Suprapubic skin (tissue), 4 donors: ENCODE data around the gene SMAP1.

ENCODE experiments used
- CTCF ChIP-seq, 2 donors: fragments of 200-600 bp in 1 of 2; fragments of 450-650 bp in 1 of 2; sonication (generic) in 1 of 2; IDR thresholded peaks; one replicate each; pipeline ENCODE4 v1.5.1; 2016 to 2019; ENCODE audit warnings: antibody characterized with exemption in 2 of 2, mild to moderate bottlenecking in 1 of 2, moderate library complexity in 1 of 2
- EP300 ChIP-seq: sonication (generic); formaldehyde crosslinking; IDR thresholded peaks from one replicate; pipeline ENCODE4 v1.6.1; 2017; ENCODE audit warnings: antibody characterized with exemption
- POLR2A ChIP-seq, 2 donors: fragments of 450-650 bp; IDR thresholded peaks; one replicate each; pipeline ENCODE4 v1.6.1; 2017; ENCODE audit warnings: antibody characterized with exemption in 2 of 2, mild to moderate bottlenecking in 2 of 2, moderate library complexity in 2 of 2
- POLR2AphosphoS5 ChIP-seq, 3 donors: sonication (generic); formaldehyde crosslinking; IDR thresholded peaks; one replicate each; pipeline ENCODE4 v1.6.1; 2017; ENCODE audit warnings: antibody characterized with exemption in 3 of 3

GRCh38 chr6:70811788-70812187 is 144.1 kb downstream of the SMAP1 start:
- TF ChIP-seq CTCF (IDR thresholded peaks at IDR 0.05) (no peak), EP300 (no peak), POLR2A (IDR thresholded peaks at IDR 0.05) (no peak), POLR2AphosphoS5 (IDR thresholded peaks at IDR 0.05) (no peak)
